H9 (cell line): Measurements from ENCODE around the gene YWHAQ. TPM values are rescaled to one million over a fixed set of nuclear protein-coding genes. Genes with fewer than 3 reads are reported as not detected.

Source experiments
- DNase-seq: peaks from one replicate; pipeline ENCODE4 v3.0.0-alpha.2; 2017
- H2AFZ ChIP-seq: one replicate; pipeline ENCODE4 v1.6.1; 2013; ENCODE audit warnings: mild to moderate bottlenecking, low read length, control low read depth, moderate library complexity
- H2AK5ac ChIP-seq: 2 replicates; pipeline ENCODE4 v1.6.1; 2013; ENCODE audit warnings: low read length, control low read depth, mixed read lengths; ENCODE audit not compliant: insufficient read length
- H2BK120ac ChIP-seq: one replicate; pipeline ENCODE4 v1.6.1; 2013; ENCODE audit warnings: low read depth, mild to moderate bottlenecking, low read length, control low read depth, inconsistent platforms; ENCODE audit not compliant: poor library complexity, severe bottlenecking
- H2BK12ac ChIP-seq: 2 replicates; pipeline ENCODE4 v1.6.1; 2013; ENCODE audit warnings: low read length, control low read depth, mixed read lengths, low read depth; ENCODE audit not compliant: insufficient read length
- H2BK15ac ChIP-seq: 2 replicates; pipeline ENCODE4 v1.6.1; 2013; ENCODE audit warnings: low read depth, low read length, control low read depth
- H2BK20ac ChIP-seq: one replicate; pipeline ENCODE4 v1.6.1; 2013; ENCODE audit warnings: low read depth, mild to moderate bottlenecking, low read length, control low read depth, inconsistent platforms; ENCODE audit not compliant: poor library complexity, severe bottlenecking
- H2BK5ac ChIP-seq: 2 replicates; pipeline ENCODE4 v1.6.1; 2013; ENCODE audit warnings: low read length, control low read depth, mixed read lengths; ENCODE audit not compliant: insufficient read length
- H3K14ac ChIP-seq: 2 replicates; pipeline ENCODE4 v1.6.1; 2013; ENCODE audit warnings: low read length, control low read depth; ENCODE audit not compliant: insufficient read depth
- H3K18ac ChIP-seq: 2 replicates; pipeline ENCODE4 v1.6.1; 2013; ENCODE audit warnings: low read depth, mild to moderate bottlenecking, mixed read lengths, low read length, control low read depth; ENCODE audit not compliant: insufficient read length
- H3K23ac ChIP-seq: 2 replicates; pipeline ENCODE4 v1.6.1; 2013; ENCODE audit warnings: low read length, control low read depth, mixed read lengths, low read depth; ENCODE audit not compliant: insufficient read length
- H3K23me2 ChIP-seq: 2 replicates; pipeline ENCODE4 v1.6.1; 2013; ENCODE audit warnings: low read depth, mild to moderate bottlenecking, mixed read lengths, low read length, control low read depth; ENCODE audit not compliant: insufficient read length, poor library complexity, severe bottlenecking
- H3K27ac ChIP-seq: 2 replicates; pipeline ENCODE4 v1.5.1; 2013; ENCODE audit warnings: low read length, control low read depth, mixed read lengths, low read depth; ENCODE audit not compliant: insufficient read length
- H3K27me3 ChIP-seq: 2 replicates; pipeline ENCODE4 v1.6.1; 2013; ENCODE audit warnings: low read length, control low read depth, inconsistent platforms; ENCODE audit not compliant: insufficient read depth
- H3K4ac ChIP-seq: 2 replicates; pipeline ENCODE4 v1.6.1; 2013; ENCODE audit warnings: low read depth, mild to moderate bottlenecking, control low read depth, inconsistent platforms, low read length, moderate library complexity
- H3K4me1 ChIP-seq: 2 replicates; pipeline ENCODE4 v1.6.1; 2013; ENCODE audit warnings: low read length, control low read depth, inconsistent platforms; ENCODE audit not compliant: insufficient read depth
- H3K4me2 ChIP-seq: 2 replicates; pipeline ENCODE4 v1.6.1; 2013; ENCODE audit warnings: low read length, control low read depth, mixed read lengths; ENCODE audit not compliant: insufficient read length, insufficient read depth
- H3K56ac ChIP-seq: 2 replicates; pipeline ENCODE4 v1.6.1; 2013; ENCODE audit warnings: low read depth, mild to moderate bottlenecking, mixed read lengths, low read length, control low read depth; ENCODE audit not compliant: insufficient read length
- H3K79me1 ChIP-seq: 2 replicates; pipeline ENCODE4 v1.6.1; 2013; ENCODE audit warnings: low read depth, mild to moderate bottlenecking, moderate library complexity, low read length, control low read depth, inconsistent platforms; ENCODE audit not compliant: insufficient read depth, poor library complexity, severe bottlenecking
- H3K79me2 ChIP-seq: 2 replicates; pipeline ENCODE4 v1.6.1; 2013; ENCODE audit warnings: low read length, control low read depth, inconsistent platforms; ENCODE audit not compliant: insufficient read depth
- H3K9ac ChIP-seq: 2 replicates; pipeline ENCODE4 v1.6.1; 2013; ENCODE audit warnings: low read length, control low read depth, mixed read lengths; ENCODE audit not compliant: insufficient read length; ENCODE audit errors: extremely low read depth
- H3K9me3 ChIP-seq: one replicate; pipeline ENCODE4 v1.6.1; 2013; ENCODE audit warnings: low read depth, low read length, inconsistent platforms; ENCODE audit not compliant: control insufficient read depth
- H3T11ph ChIP-seq: one replicate; pipeline ENCODE4 v1.6.1; 2013; ENCODE audit warnings: mild to moderate bottlenecking, low read length, control low read depth, inconsistent platforms
- H4K20me1 ChIP-seq: one replicate; pipeline ENCODE4 v1.6.1; 2013; ENCODE audit not compliant: control insufficient read depth, insufficient read length, insufficient read depth
- H4K5ac ChIP-seq: 2 replicates; pipeline ENCODE4 v1.6.1; 2013; ENCODE audit warnings: low read depth, mild to moderate bottlenecking, mixed read lengths, low read length, control low read depth; ENCODE audit not compliant: insufficient read length
- H4K8ac ChIP-seq: replicated peaks from 2 replicates; pipeline ENCODE4 v1.6.1; 2013; ENCODE audit warnings: low read length, control low read depth, mixed read lengths, low read depth; ENCODE audit not compliant: insufficient read length
- H4K91ac ChIP-seq: 2 replicates; pipeline ENCODE4 v1.6.1; 2013; ENCODE audit warnings: low read depth, mild to moderate bottlenecking, moderate library complexity, mixed read lengths, low read length, control low read depth; ENCODE audit not compliant: insufficient read length
- H3K27ac Mint-ChIP-seq, 3 experiments: 2 replicates in 2 of 3; 3 replicates in 1 of 3; pipeline ENCODE4 v1.8.0; 2020 to 2021; ENCODE audit warnings: mixed read lengths in 3 of 3, mild to moderate bottlenecking in 1 of 3, moderate library complexity in 1 of 3
- H3K27me3 Mint-ChIP-seq: 2 replicates; pipeline ENCODE4 v1.8.0; 2021; ENCODE audit warnings: low read depth, mild to moderate bottlenecking, moderate library complexity, mixed read lengths
- H3K36me3 Mint-ChIP-seq, 3 experiments: 2 replicates in 2 of 3; 3 replicates in 1 of 3; pipeline ENCODE4 v1.8.0; 2020 to 2021; ENCODE audit warnings: low read depth in 3 of 3, mixed read lengths in 3 of 3; ENCODE audit not compliant: insufficient read depth in 1 of 3
- H3K4me1 Mint-ChIP-seq, 2 experiments: 2 replicates each; pipeline ENCODE4 v1.8.0; 2020; ENCODE audit warnings: mixed read lengths in 2 of 2
- H3K4me3 Mint-ChIP-seq, 2 experiments: 2 replicates in 1 of 2; 3 replicates in 1 of 2; pipeline ENCODE4 v1.8.0; 2020 to 2021; ENCODE audit warnings: mild to moderate bottlenecking in 2 of 2, mixed read lengths in 2 of 2, moderate library complexity in 1 of 2
- H3K9me3 Mint-ChIP-seq, 2 experiments: 2 replicates in 1 of 2; 3 replicates in 1 of 2; pipeline ENCODE4 v1.8.0; 2020; ENCODE audit warnings: mild to moderate bottlenecking in 2 of 2, mixed read lengths in 2 of 2, moderate library complexity in 1 of 2
- CTCF ChIP-seq: fragments of 200-600 bp; sonication (generic); conservative IDR thresholded peaks from 3 replicates; pipeline ENCODE4 v1.8.0; 2021; ENCODE audit warnings: antibody characterized with exemption, mild to moderate bottlenecking
- WGBS: extraction: QIAGEN DNeasy Blood & Tissue Kit; methylation state at CpG from one replicate; pipeline ENCODE4 v1.1.7; 2013; ENCODE audit warnings: missing lambda C conversion rate, low lambda C conversion rate, mixed read lengths; ENCODE audit not compliant: insufficient read length; ENCODE audit errors: extremely low coverage; 5-methylcytosine and 5-hydroxymethylcytosine counted together
- total RNA-seq: library from RNA; stranded (reverse); gene quantifications from 2 replicates; pipeline ENCODE4 v1.2.1, GENCODE V29; 2021

YWHAQ gene
- total RNA-seq, 1 experiment from 2014 or later, result 374 TPM

GRCh38 chr2:9538000-9538507 is 92.7 kb downstream of the YWHAQ start:
- Histone ChIP-seq H3K4ac (no peak overlapping the region), H3K79me1 (no peaks in the 10 kb centered on the region), H3K18ac (no peak overlapping the region), H3T11ph (no peak overlapping the region), H3K14ac (no peak overlapping the region), H4K5ac (no peak overlapping the region), H3K27ac (no peak overlapping the region), H2AK5ac (no peak overlapping the region), H4K20me1 (no peaks in the 10 kb centered on the region), H4K91ac (no peak overlapping the region), H3K4me2 (no peak overlapping the region), H2BK12ac (no peak overlapping the region), H2BK15ac (no peak overlapping the region), H2BK20ac (no peak overlapping the region), H2AFZ (no peak overlapping the region), H3K23ac (no peak overlapping the region), H3K9me3 (no peaks in the 10 kb centered on the region), H3K27me3 (no peaks in the 10 kb centered on the region), H2BK5ac (no peak overlapping the region), H3K56ac (no peak overlapping the region), H2BK120ac (no peak overlapping the region), H3K9ac (no peak overlapping the region), H3K79me2 (no peaks in the 10 kb centered on the region), H3K23me2 (no peaks in the 10 kb centered on the region), H4K8ac (no peak overlapping the region), H3K4me1 (no peaks in the 10 kb centered on the region)
- no peaks in the 10 kb centered on the region for H3K27me3 Mint-ChIP-seq
- H3K9me3 Mint-ChIP-seq, result no peaks in the 10 kb centered on the region
- no CpG with 5 or more reads among the region's 2 CpGs for WGBS
- peaks cover 0 to 15% (median 12%) of the 10 kb centered on the region in 3 experiments; a peak in 4 of 7 replicates for H3K36me3 Mint-ChIP-seq
- H3K4me1 Mint-ChIP-seq, result no peaks in the 10 kb centered on the region; a peak in 1 of 4 replicates
- H3K4me3 Mint-ChIP-seq, result no peak overlapping the region
- DNase-seq, result no peak
- H3K27ac Mint-ChIP-seq, result no peak overlapping the region
- no peak for TF ChIP-seq CTCF
